Glomerular endothelial cell (primary cell): ENCODE measurements around the gene C11orf91. TPM values are rescaled to one million over a fixed set of nuclear protein-coding genes. Genes with fewer than 3 reads are reported as not detected.

Source experiments
- DNase-seq: peaks from one replicate; pipeline ENCODE4 v3.0.0-alpha.2; 2011; ENCODE audit warnings: low read depth, low spot score; ENCODE audit errors: extremely low read depth
- total RNA-seq: library from RNA; depleted of rRNA; stranded (reverse); fragments of >200 nt; gene quantifications from 2 replicates; pipeline ENCODE4 v1.2.3, GENCODE V29; 2015

Gene C11orf91
- total RNA-seq, 1 donor from 2014 or later: 2.0 TPM

- no peak for DNase-seq
Measured at GRCh38 chr11:33654594-33654993, 46.0 kb downstream of the C11orf91 start.

GRCh38 chr11:33652930-33653329 lies 47.7 kb downstream of the C11orf91 start:
- DNase-seq: no peak

GRCh38 chr11:33652431-33652830 lies 48.2 kb downstream of the C11orf91 start:
- no peak for DNase-seq

- DNase-seq: no peak
Measured at GRCh38 chr11:33651990-33652389, 48.6 kb downstream of the C11orf91 start.

- no peak for DNase-seq
Measured at GRCh38 chr11:33651555-33651954, 49.1 kb downstream of the C11orf91 start.

GRCh38 chr11:33649944-33650343 lies 50.7 kb downstream of the C11orf91 start:
- no peak for DNase-seq

Other genes starting within 250 kb of the C11orf91 start
- gene CD59, start 35.6 kb upstream of the C11orf91 start, total RNA-seq: 1,194 and 2,252 TPM in 2 replicates
- 24.4 and 37.2 TPM in 2 replicates for gene FBXO3, start 73.7 kb upstream of the C11orf91 start, total RNA-seq
- gene LMO2, start 191.2 kb upstream of the C11orf91 start, total RNA-seq: 47.8 and 67.6 TPM in 2 replicates